Neutrophil (primary cell): Measurements from ENCODE around the gene SAMD11.
"Not testable (repeated sequence)": the region's sequence is repeated elsewhere in the genome, so short reads cannot be mapped to it uniquely, and the experiment has no call there.

Experiments
- H3K27ac ChIP-seq: fragments of 200-600 bp; sonication (generic); 2 replicates; pipeline ENCODE4 v1.5.1; 2016; ENCODE audit warnings: mild to moderate bottlenecking, moderate library complexity
- H3K27me3 ChIP-seq: fragments of 200-600 bp; sonication (generic); 2 replicates; pipeline ENCODE4 v1.6.0; 2016; ENCODE audit warnings: mild to moderate bottlenecking
- H3K36me3 ChIP-seq: fragments of 200-600 bp; sonication (generic); 2 replicates; pipeline ENCODE4 v1.5.1; 2017
- H3K4me1 ChIP-seq, 2 experiments: fragments of 200-600 bp in 1 of 2; sonication (generic) in 1 of 2; 1 replicate in 1 of 2; 2 replicates in 1 of 2; pipeline versions ENCODE4 v1.5.1 to v1.6.1; 2013 to 2016; ENCODE audit warnings: low read depth in 1 of 2, low read length in 1 of 2, mild to moderate bottlenecking in 1 of 2, moderate library complexity in 1 of 2; ENCODE audit not compliant: control insufficient read depth in 1 of 2, insufficient read depth in 1 of 2
- H3K4me3 ChIP-seq, 2 experiments: fragments of 200-600 bp in 1 of 2; sonication (generic) in 1 of 2; 1 replicate in 1 of 2; 2 replicates in 1 of 2; pipeline ENCODE4 v1.5.1; 2013 to 2016; ENCODE audit warnings: low read depth in 1 of 2, low read length in 1 of 2, mild to moderate bottlenecking in 1 of 2, moderate library complexity in 1 of 2
- H3K9me3 ChIP-seq: fragments of 200-600 bp; sonication (generic); 2 replicates; pipeline ENCODE4 v1.5.1; 2016
- TF ChIP-seq, protein P1 (sequence below): fragments of 200-600 bp; sonication (generic); IDR thresholded peaks from 2 replicates; pipeline ENCODE4 v1.5.1; 2016; ENCODE audit warnings: antibody characterized with exemption

Gene SAMD11

GRCh38 chr1:975365-975764 lies 51.6 kb downstream of the SAMD11 start:
- Histone ChIP-seq H3K4me3 (no peak overlapping the region), H3K4me1 (peaks cover 3 to 5% of the 10 kb centered on the region in 2 experiments), H3K27me3 (peaks cover 71% of the 10 kb centered on the region), H3K27ac (no peak overlapping the region), H3K36me3 (no peaks in the 10 kb centered on the region), H3K9me3 (no peaks in the 10 kb centered on the region)
- TF ChIP-seq, protein P1, sequence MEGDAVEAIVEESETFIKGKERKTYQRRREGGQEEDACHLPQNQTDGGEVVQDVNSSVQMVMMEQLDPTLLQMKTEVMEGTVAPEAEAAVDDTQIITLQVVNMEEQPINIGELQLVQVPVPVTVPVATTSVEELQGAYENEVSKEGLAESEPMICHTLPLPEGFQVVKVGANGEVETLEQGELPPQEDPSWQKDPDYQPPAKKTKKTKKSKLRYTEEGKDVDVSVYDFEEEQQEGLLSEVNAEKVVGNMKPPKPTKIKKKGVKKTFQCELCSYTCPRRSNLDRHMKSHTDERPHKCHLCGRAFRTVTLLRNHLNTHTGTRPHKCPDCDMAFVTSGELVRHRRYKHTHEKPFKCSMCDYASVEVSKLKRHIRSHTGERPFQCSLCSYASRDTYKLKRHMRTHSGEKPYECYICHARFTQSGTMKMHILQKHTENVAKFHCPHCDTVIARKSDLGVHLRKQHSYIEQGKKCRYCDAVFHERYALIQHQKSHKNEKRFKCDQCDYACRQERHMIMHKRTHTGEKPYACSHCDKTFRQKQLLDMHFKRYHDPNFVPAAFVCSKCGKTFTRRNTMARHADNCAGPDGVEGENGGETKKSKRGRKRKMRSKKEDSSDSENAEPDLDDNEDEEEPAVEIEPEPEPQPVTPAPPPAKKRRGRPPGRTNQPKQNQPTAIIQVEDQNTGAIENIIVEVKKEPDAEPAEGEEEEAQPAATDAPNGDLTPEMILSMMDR, result no peak

- no peaks in the 10 kb centered on the region for H3K9me3 ChIP-seq
- TF ChIP-seq, protein P1, result no peak
- peaks cover 3 to 5% of the 10 kb centered on the region in 2 experiments for H3K4me1 ChIP-seq
- no peaks in the 10 kb centered on the region for H3K36me3 ChIP-seq
- no peak overlapping the region for H3K27ac ChIP-seq
- no peak overlapping the region for H3K4me3 ChIP-seq
- peaks cover 71% of the 10 kb centered on the region for H3K27me3 ChIP-seq
Measured at GRCh38 chr1:975896-976683, 52.4 kb downstream of the SAMD11 start.

- not testable (repeated sequence) for H3K4me1 ChIP-seq, H3K4me3 ChIP-seq, H3K9me3 ChIP-seq, H3K36me3 ChIP-seq, H3K27ac ChIP-seq
- peaks cover 71% of the 10 kb centered on the region for H3K27me3 ChIP-seq
Measured at GRCh38 chr1:976791-977190, 53.1 kb downstream of the SAMD11 start.

GRCh38 chr1:978069-978834 lies 54.5 kb downstream of the SAMD11 start:
- Histone ChIP-seq H3K27ac (no peak overlapping the region), H3K36me3 (no peaks in the 10 kb centered on the region), H3K4me1 (peaks cover 3 to 5% of the 10 kb centered on the region in 2 experiments), H3K27me3 (peaks cover 71% of the 10 kb centered on the region), H3K4me3 (no peak overlapping the region), H3K9me3 (no peaks in the 10 kb centered on the region)
- TF ChIP-seq, protein P1, result no peak

DNA sequence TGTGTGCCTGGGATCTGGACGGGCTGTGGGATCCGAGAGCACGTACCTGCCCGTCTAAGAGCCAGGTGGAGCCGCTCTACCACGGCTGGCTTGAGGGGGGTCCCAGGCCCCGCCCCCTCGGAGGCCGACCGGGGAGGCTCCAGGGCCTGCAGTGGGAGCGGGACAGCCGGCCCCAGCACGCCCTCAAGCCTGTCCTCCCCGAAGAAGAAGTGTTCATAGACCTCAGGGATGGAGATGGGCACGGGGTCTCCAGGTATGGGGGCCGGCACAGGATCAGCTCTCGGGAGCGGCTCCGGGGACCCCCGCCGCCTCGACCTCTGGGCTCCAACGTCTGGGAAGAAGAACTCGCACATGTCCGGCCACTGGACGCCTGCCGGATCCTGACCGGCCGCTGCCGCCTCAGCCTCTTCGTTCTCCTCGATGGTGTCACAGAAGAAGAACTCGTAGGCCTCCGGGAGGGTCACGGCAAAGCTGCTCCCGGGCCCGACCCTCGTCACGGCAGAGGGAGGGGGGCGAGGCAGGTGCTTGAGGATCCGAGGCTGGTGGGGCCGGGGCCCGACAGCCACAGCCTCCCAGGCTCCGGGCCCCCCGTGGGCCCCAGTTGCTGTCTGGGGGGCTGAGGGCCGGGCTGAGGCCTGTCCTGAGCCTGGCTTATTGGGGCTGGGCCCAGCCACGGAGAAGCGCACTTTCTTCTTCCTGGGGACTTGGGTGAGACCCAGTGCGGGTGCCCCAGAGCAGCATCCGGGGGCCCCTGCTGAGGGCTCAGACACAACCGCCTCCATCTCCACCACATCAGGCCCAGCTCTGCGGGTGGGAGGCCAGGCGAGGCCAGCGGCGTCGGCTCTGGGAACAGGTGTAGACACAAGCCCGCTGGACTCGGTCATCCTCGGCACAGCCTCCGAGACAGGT lies 55.4 kb downstream of the SAMD11 start:
- TF ChIP-seq, protein P1, result no peak
- Histone ChIP-seq H3K4me1 (peaks cover 3 to 5% of the 10 kb centered on the region in 2 experiments), H3K27me3 (peaks cover 71% of the 10 kb centered on the region), H3K36me3 (no peaks in the 10 kb centered on the region), H3K4me3 (no peak overlapping the region), H3K9me3 (no peaks in the 10 kb centered on the region), H3K27ac (no peak overlapping the region)
